ENCODE measurements around the gene ANO7. TPM values are rescaled to one million over a fixed set of nuclear protein-coding genes. Genes with fewer than 3 reads are reported as not detected.

Gene ANO7
- total RNA-seq, result 1 to 10 TPM in 1 of 2 experiments, under 1 TPM in 1; 0.53 to 1.1 TPM

- no peaks in the 10 kb centered on the region for H3K36me3 Mint-ChIP-seq
- no peak within 1 kb of the TSS for H3K4me3 Mint-ChIP-seq
- CTCF ChIA-PET, result no interaction called here
- no peaks in the 10 kb centered on the region for H3K27me3 Mint-ChIP-seq
- H3K4me1 Mint-ChIP-seq, result no peaks in the 10 kb centered on the region
- H3K9me3 Mint-ChIP-seq (ENCODE audit: low read depth), result no peaks in the 10 kb centered on the region
- H3K27ac Mint-ChIP-seq, result no peak within 1 kb of the TSS
- no peak for ATAC-seq
- no peak for DNase-seq
These were observed at the start of gene ANO7 for GRCh38 chr2:241188361-241189092. Gene ANO7, plus strand, starts transcription at chr2:241188677. Its CDS starts 1,387 bp downstream, at chr2:241190064.

GRCh38 chr2:241139531-241140444 is 48.7 kb upstream of the ANO7 start:
- DNase-seq, result no peak
- peaks cover 2% of the 10 kb centered on the region for H3K36me3 Mint-ChIP-seq
- no peak for ATAC-seq
- no peak overlapping the region for H3K4me3 Mint-ChIP-seq
- no peaks in the 10 kb centered on the region for H3K4me1 Mint-ChIP-seq
- H3K9me3 Mint-ChIP-seq (ENCODE audit: low read depth), result no peaks in the 10 kb centered on the region
- H3K27me3 Mint-ChIP-seq, result no peaks in the 10 kb centered on the region
- CTCF ChIA-PET, result interaction anchor here (0.8 to 1.8 kb wide), 4 partner anchors 11 to 62 kb away, joined by 3 to 4 read pairs (median 3); partner anchors contain the start of gene PPP1R7
- H3K27ac Mint-ChIP-seq, result no peak overlapping the region

GRCh38 chr2:241140445-241140840 is 48.0 kb upstream of the ANO7 start:
- Mint-ChIP-seq H3K36me3 (peaks cover 2% of the 10 kb centered on the region), H3K27ac (no peak overlapping the region), H3K9me3 (ENCODE audit: low read depth) (no peaks in the 10 kb centered on the region), H3K4me3 (no peak overlapping the region), H3K27me3 (no peaks in the 10 kb centered on the region), H3K4me1 (no peaks in the 10 kb centered on the region)
- no peak for DNase-seq
- CTCF ChIA-PET, result interaction anchor here (0.8 to 1.8 kb wide), 4 partner anchors 10 to 63 kb away, joined by 3 to 4 read pairs (median 3); partner anchors contain the start of gene PPP1R7
- no peak for ATAC-seq

GRCh38 chr2:241141214-241141770 is 47.2 kb upstream of the ANO7 start:
- CTCF ChIA-PET, result interaction anchor here (1.0 to 1.8 kb wide), 2 partner anchors 9 to 31 kb away, joined by 3 to 4 read pairs; partner anchors contain the start of gene PPP1R7
- H3K27ac Mint-ChIP-seq, result no peak overlapping the region

GRCh38 chr2:241142063-241142462 is 46.4 kb upstream of the ANO7 start:
- ATAC-seq, result no peak
- no peak overlapping the region for H3K4me3 Mint-ChIP-seq
- CTCF ChIA-PET, result no interaction called here

More at GRCh38 chr2:241141214-241141770, 47.2 kb upstream of the ANO7 start:
- Mint-ChIP-seq H3K4me3 (no peak overlapping the region), H3K4me1 (no peaks in the 10 kb centered on the region), H3K27me3 (no peaks in the 10 kb centered on the region), H3K9me3 (ENCODE audit: low read depth) (no peaks in the 10 kb centered on the region), H3K36me3 (no peaks in the 10 kb centered on the region)
- no peak for ATAC-seq
- no peak for DNase-seq

GRCh38 chr2:241142593-241142992 is 45.9 kb upstream of the ANO7 start:
- CTCF ChIA-PET, result no interaction called here
- peaks cover 3% of the 10 kb centered on the region for H3K4me1 Mint-ChIP-seq
- no peak for ATAC-seq
- no peaks in the 10 kb centered on the region for H3K9me3 Mint-ChIP-seq (ENCODE audit: low read depth)
- H3K4me3 Mint-ChIP-seq, result no peak overlapping the region
- H3K27me3 Mint-ChIP-seq, result no peaks in the 10 kb centered on the region
- H3K27ac Mint-ChIP-seq, result no peak overlapping the region
- no peaks in the 10 kb centered on the region for H3K36me3 Mint-ChIP-seq
- no peak for DNase-seq

More at GRCh38 chr2:241142063-241142462, 46.4 kb upstream of the ANO7 start:
- H3K9me3 Mint-ChIP-seq (ENCODE audit: low read depth), result no peaks in the 10 kb centered on the region
- H3K27me3 Mint-ChIP-seq, result no peaks in the 10 kb centered on the region
- H3K36me3 Mint-ChIP-seq, result no peaks in the 10 kb centered on the region
- peaks cover 2% of the 10 kb centered on the region for H3K4me1 Mint-ChIP-seq
- no peak overlapping the region for H3K27ac Mint-ChIP-seq
- no peak for DNase-seq

GRCh38 chr2:241146286-241146685 is 42.2 kb upstream of the ANO7 start:
- DNase-seq (no peak), ATAC-seq (no peak)
- no peak overlapping the region for H3K4me3 Mint-ChIP-seq
- H3K4me1 Mint-ChIP-seq, result peaks cover 21% of the 10 kb centered on the region
- H3K9me3 Mint-ChIP-seq (ENCODE audit: low read depth), result no peaks in the 10 kb centered on the region
- no peaks in the 10 kb centered on the region for H3K27me3 Mint-ChIP-seq
- H3K36me3 Mint-ChIP-seq, result peaks cover 2% of the 10 kb centered on the region
- CTCF ChIA-PET, result no interaction called here
- H3K27ac Mint-ChIP-seq, result no peak overlapping the region

- DNase-seq, result no peak
- Mint-ChIP-seq H3K9me3 (ENCODE audit: low read depth) (no peaks in the 10 kb centered on the region), H3K27ac (no peak overlapping the region), H3K4me1 (peaks cover 32% of the 10 kb centered on the region), H3K27me3 (no peaks in the 10 kb centered on the region), H3K4me3 (no peak overlapping the region), H3K36me3 (peaks cover 3% of the 10 kb centered on the region)
- CTCF ChIA-PET, result no interaction called here
- ATAC-seq, result no peak
These were observed 41.1 kb upstream of the ANO7 start for GRCh38 chr2:241147336-241147735.

- no peaks in the 10 kb centered on the region for H3K27me3 Mint-ChIP-seq
- H3K27ac Mint-ChIP-seq, result no peak overlapping the region
- ATAC-seq (no peak), DNase-seq (no peak)
- H3K4me1 Mint-ChIP-seq, result peaks cover 38% of the 10 kb centered on the region
- no peaks in the 10 kb centered on the region for H3K9me3 Mint-ChIP-seq (ENCODE audit: low read depth)
- CTCF ChIA-PET, result interaction anchor here (0.9 kb wide), 1 partner anchor 70 kb away, joined by 3 read pairs; no protein-coding TSS in a partner anchor
- H3K36me3 Mint-ChIP-seq, result peaks cover 5% of the 10 kb centered on the region
- peak overlapping the region; percentile 89 for H3K4me3 Mint-ChIP-seq
These were observed 40.2 kb upstream of the ANO7 start for GRCh38 chr2:241148239-241148638.

GRCh38 chr2:241148891-241149674 is 39.4 kb upstream of the ANO7 start, which contains the start of gene PASK:
Gene PASK, minus strand, starts transcription at chr2:241149472. Its CDS starts 6,440 bp downstream, at chr2:241143032.
- no peaks in the 10 kb centered on the region for H3K9me3 Mint-ChIP-seq (ENCODE audit: low read depth)
- H3K27ac Mint-ChIP-seq, result peak within 1 kb of the TSS; percentile 84
- peaks cover 10% of the 10 kb centered on the region for H3K36me3 Mint-ChIP-seq
- H3K4me3 Mint-ChIP-seq, result peak within 1 kb of the TSS; percentile 89
- DNase-seq (peak; percentile 97), ATAC-seq (peak; percentile 85)
- no peaks in the 10 kb centered on the region for H3K27me3 Mint-ChIP-seq
- CTCF ChIA-PET, result interaction anchor here (0.8 to 3.1 kb wide), 5 partner anchors 48 to 635 kb away, joined by 3 to 20 read pairs (median 3); partner anchors contain the start of gene MTERF4
- peaks cover 44% of the 10 kb centered on the region for H3K4me1 Mint-ChIP-seq

- Mint-ChIP-seq H3K36me3 (peaks cover 10% of the 10 kb centered on the region), H3K4me3 (peak overlapping the region; percentile 89), H3K4me1 (peaks cover 44% of the 10 kb centered on the region), H3K27ac (peak overlapping the region; percentile 74), H3K27me3 (no peaks in the 10 kb centered on the region), H3K9me3 (ENCODE audit: low read depth) (no peaks in the 10 kb centered on the region)
- ATAC-seq, result peak; percentile 20
- no peak for DNase-seq
- CTCF ChIA-PET, result interaction anchor here (0.8 to 3.1 kb wide), 6 partner anchors 48 to 636 kb away, joined by 3 to 20 read pairs (median 3); partner anchors contain the start of gene MTERF4
These were observed 38.9 kb upstream of the ANO7 start for GRCh38 chr2:241149675-241149924.

GRCh38 chr2:241149925-241150659 is 38.4 kb upstream of the ANO7 start, which contains the start of gene PPP1R7:
Gene PPP1R7, plus strand, starts transcription at chr2:241150467. Its CDS starts 29 bp downstream, at chr2:241150496.
- H3K9me3 Mint-ChIP-seq (ENCODE audit: low read depth), result no peaks in the 10 kb centered on the region
- H3K36me3 Mint-ChIP-seq, result peaks cover 13% of the 10 kb centered on the region
- ATAC-seq, result peak; percentile 82
- CTCF ChIA-PET, result interaction anchor here (0.7 to 3.1 kb wide), 10 partner anchors 9 to 636 kb away, joined by 3 to 20 read pairs (median 3); partner anchors contain the start of gene MTERF4
- peaks cover 44% of the 10 kb centered on the region for H3K4me1 Mint-ChIP-seq
- no peaks in the 10 kb centered on the region for H3K27me3 Mint-ChIP-seq
- peak; percentile 97 for DNase-seq
- H3K4me3 Mint-ChIP-seq, result peak within 1 kb of the TSS; percentile 89
- peak within 1 kb of the TSS; percentile 84 for H3K27ac Mint-ChIP-seq
